ENCODE measurements around the gene MROH2A. TPM values are rescaled to one million over a fixed set of nuclear protein-coding genes. Genes with fewer than 3 reads are reported as not detected.
"Not testable (repeated sequence)": the region's sequence is repeated elsewhere in the genome, so short reads cannot be mapped to it uniquely, and the experiment has no call there.

MROH2A gene
- total and polyA plus RNA-seq, 4 donors = 0.80 TPM; not detected in 3

DNA sequence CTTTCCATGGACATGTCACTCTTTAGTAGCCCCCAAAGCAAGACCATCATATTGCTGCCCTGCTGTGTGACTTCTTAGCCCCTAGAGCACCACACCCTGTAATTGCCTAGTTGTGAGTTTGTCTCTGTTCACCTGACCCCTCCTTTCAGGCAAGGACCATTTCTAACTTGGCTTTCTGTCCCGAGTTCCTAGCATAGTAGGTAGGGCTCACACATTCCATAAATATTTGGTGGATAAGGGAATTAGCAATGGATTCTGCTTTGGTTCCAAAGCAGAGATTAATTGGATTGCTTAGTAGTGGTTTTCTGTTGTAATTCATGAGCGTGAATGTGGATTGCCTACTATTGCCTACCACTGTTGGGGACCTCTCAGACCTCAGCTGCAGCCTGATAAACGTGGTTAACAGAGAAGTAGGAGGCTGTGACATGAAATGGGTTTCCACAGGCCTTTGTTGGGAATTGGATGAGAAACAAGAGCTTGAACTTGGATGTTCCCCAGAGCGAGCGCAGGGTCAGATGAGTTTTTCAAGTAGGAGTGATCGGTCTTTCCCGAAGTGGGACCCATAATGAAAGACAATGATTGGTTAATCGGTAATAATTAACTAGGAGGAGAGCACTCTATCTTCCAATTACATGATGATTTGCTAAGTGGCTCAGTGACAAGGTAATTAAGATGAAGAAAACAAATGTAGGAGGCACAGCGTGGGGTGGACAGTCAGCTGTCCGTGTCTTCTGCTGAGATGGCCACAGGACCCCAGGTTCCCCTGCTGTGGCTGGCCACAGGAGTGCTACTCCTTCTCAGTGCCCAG is 31.5 kb upstream of the MROH2A start:
- Histone ChIP-seq H3K4me1 (ENCODE audit: control insufficient read depth in 5 of 5, insufficient read depth in 5 of 5, low read length in 5 of 5) (no peaks in the 10 kb centered on the region), H3K27me3 (ENCODE audit: control insufficient read depth in 3 of 3, insufficient read depth in 3 of 3, low read length in 2 of 3) (no peaks in the 10 kb centered on the region), H3K4me3 (no peak overlapping the region), H3K9me3 (ENCODE audit: control insufficient read depth in 4 of 4, insufficient read depth in 3 of 4, low read length in 3 of 4) (peaks cover 0 to 12% (median 3%) of the 10 kb centered on the region in 4 donors), H3K36me3 (ENCODE audit: control insufficient read depth in 4 of 4, insufficient read depth in 4 of 4, low read length in 4 of 4) (no peaks in the 10 kb centered on the region), H3K27ac (ENCODE audit: low read depth in 1 of 2, low read length in 1 of 2) (no peak overlapping the region), H3K9ac (ENCODE audit: insufficient read depth in 1 of 2, low read length in 2 of 2) (no peak overlapping the region)
- WGBS, 2 donors = 76 to 78% methylated on average over 10 of the region's 10 CpGs
- DNase-seq (peak in 1 of 3 donors; percentile 1), ATAC-seq (ENCODE audit: insufficient read depth, low FRiP score) (no peak)
- no peak for TF ChIP-seq CTCF (IDR thresholded peaks at IDR 0.05; ENCODE audit: control extremely low read depth, extremely low read depth)

DNA sequence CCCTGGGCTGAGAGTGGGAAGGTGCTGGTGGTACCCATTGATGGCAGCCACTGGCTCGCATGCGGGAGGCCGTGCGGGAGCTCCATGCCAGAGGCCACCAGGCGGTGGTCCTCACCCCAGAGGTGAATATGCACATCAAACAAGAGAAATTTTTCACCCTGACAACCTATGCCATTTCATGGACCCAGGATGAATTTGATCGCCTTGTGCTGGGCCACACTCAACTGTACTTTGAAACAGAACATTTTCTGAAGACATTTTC is 30.9 kb upstream of the MROH2A start:
- H3K9me3 ChIP-seq (ENCODE audit: control insufficient read depth in 4 of 4, insufficient read depth in 3 of 4, low read length in 3 of 4) = peaks cover 0 to 12% (median 3%) of the 10 kb centered on the region in 4 donors
- no peak overlapping the region for H3K27ac ChIP-seq (ENCODE audit: low read depth in 1 of 2, low read length in 1 of 2)
- ATAC-seq (ENCODE audit: insufficient read depth, low FRiP score) (no peak), DNase-seq (no peak)
- H3K9ac ChIP-seq (ENCODE audit: insufficient read depth in 1 of 2, low read length in 2 of 2) = no peak overlapping the region
- no peak overlapping the region for H3K4me3 ChIP-seq
- H3K36me3 ChIP-seq (ENCODE audit: control insufficient read depth in 4 of 4, insufficient read depth in 4 of 4, low read length in 4 of 4) = no peaks in the 10 kb centered on the region
- no peak for TF ChIP-seq CTCF (IDR thresholded peaks at IDR 0.05; ENCODE audit: control extremely low read depth, extremely low read depth)
- no peaks in the 10 kb centered on the region for H3K4me1 ChIP-seq (ENCODE audit: control insufficient read depth in 5 of 5, insufficient read depth in 5 of 5, low read length in 5 of 5)
- H3K27me3 ChIP-seq (ENCODE audit: control insufficient read depth in 3 of 3, insufficient read depth in 3 of 3, low read length in 2 of 3) = no peaks in the 10 kb centered on the region
- 89 to 97% methylated on average over 6 of the region's 6 CpGs for WGBS, 2 donors

DNA sequence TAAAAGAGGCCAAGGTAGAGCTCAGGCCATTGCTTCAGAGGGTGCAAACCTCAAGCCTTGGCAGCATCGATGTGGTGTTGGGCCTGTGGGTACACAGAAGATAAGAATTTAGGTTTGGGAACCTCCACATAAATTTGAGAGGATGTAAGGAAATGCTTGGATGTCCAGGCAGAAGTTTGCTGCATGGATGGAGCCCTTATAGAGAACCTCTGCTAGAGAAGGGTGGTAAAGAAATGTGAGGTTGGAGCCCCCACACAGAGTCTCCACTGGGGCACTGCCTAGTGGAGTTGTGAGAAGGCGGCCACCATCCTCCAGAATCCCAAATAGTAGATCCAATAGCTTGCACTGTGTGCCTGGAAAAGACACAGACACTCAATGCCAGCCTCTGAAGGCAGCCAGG is 27.4 kb upstream of the MROH2A start:
- H3K27ac ChIP-seq (ENCODE audit: low read depth in 1 of 2, low read length in 1 of 2); H3K4me1 ChIP-seq (ENCODE audit: control insufficient read depth in 5 of 5, insufficient read depth in 5 of 5, low read length in 5 of 5); H3K9ac ChIP-seq (ENCODE audit: insufficient read depth in 1 of 2, low read length in 2 of 2); ATAC-seq (ENCODE audit: insufficient read depth, low FRiP score); H3K27me3 ChIP-seq (ENCODE audit: control insufficient read depth in 3 of 3, insufficient read depth in 3 of 3, low read length in 2 of 3); DNase-seq; H3K36me3 ChIP-seq (ENCODE audit: control insufficient read depth in 4 of 4, insufficient read depth in 4 of 4, low read length in 4 of 4); H3K4me3 ChIP-seq: not testable (repeated sequence)
- WGBS, 2 donors = 82 to 84% methylated on average over 2 of the region's 2 CpGs
- H3K9me3 ChIP-seq (ENCODE audit: control insufficient read depth in 4 of 4, insufficient read depth in 3 of 4, low read length in 3 of 4) = peaks cover 0 to 13% (median 3%) of the 10 kb centered on the region in 4 donors

DNA sequence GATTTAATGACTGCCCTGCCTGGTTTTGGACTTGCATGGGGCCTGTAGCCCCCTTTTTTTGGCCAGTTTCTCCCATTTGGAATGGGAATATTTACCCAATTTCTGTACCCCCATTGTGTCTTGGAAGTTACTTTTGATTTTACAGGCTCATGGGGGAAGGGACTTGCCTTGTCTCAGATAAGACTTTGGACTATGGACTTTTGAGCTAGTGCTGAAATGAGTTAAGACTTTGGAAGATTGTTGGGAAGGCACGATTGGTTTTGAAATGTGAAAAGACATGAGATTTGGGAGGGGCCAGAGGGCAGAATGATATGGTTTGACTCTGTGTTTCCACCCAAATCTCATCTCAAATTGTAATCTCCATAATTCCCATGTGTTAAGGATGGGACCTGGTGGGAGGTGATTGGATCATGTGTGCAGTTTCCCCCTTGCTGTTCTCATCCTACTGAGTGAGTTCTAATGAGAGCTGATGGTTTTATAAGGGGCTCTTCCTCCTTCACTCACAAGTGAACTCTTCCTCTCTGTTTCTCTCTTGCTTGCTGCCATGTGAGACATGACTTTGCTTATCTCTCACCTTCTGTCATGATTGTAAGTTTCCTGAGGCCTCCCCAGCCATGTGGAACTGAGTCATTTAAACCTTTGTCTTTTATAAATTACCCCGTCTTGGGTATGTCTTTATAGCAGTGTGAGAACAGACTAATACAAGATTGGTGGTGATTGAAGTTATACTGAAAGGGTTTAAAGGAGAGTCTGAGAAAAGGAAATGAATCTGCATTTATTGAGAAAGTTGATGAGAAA is 26.7 kb upstream of the MROH2A start:
- peaks cover 0 to 13% (median 3%) of the 10 kb centered on the region in 4 donors for H3K9me3 ChIP-seq (ENCODE audit: control insufficient read depth in 4 of 4, insufficient read depth in 3 of 4, low read length in 3 of 4)
- 78 to 87% methylated on average over 2 of the region's 2 CpGs for WGBS, 2 donors
- not testable (repeated sequence) for H3K9ac ChIP-seq (ENCODE audit: insufficient read depth in 1 of 2, low read length in 2 of 2); ATAC-seq (ENCODE audit: insufficient read depth, low FRiP score); DNase-seq; H3K27me3 ChIP-seq (ENCODE audit: control insufficient read depth in 3 of 3, insufficient read depth in 3 of 3, low read length in 2 of 3); H3K36me3 ChIP-seq (ENCODE audit: control insufficient read depth in 4 of 4, insufficient read depth in 4 of 4, low read length in 4 of 4); H3K4me1 ChIP-seq (ENCODE audit: control insufficient read depth in 5 of 5, insufficient read depth in 5 of 5, low read length in 5 of 5); H3K27ac ChIP-seq (ENCODE audit: low read depth in 1 of 2, low read length in 1 of 2); H3K4me3 ChIP-seq
